NCI-H2196 (cell line): ENCODE data around the gene MMD.
"Not testable (repeated sequence)": the region's sequence is repeated elsewhere in the genome, so short reads cannot be mapped to it uniquely, and the experiment has no call there.

ENCODE experiments used
- DNase-seq: peaks from one replicate; lab custom pipeline; 2025; ENCODE audit not compliant: unreplicated experiment; lab: John Stamatoyannopoulos, UW

The MMD gene, protein sequence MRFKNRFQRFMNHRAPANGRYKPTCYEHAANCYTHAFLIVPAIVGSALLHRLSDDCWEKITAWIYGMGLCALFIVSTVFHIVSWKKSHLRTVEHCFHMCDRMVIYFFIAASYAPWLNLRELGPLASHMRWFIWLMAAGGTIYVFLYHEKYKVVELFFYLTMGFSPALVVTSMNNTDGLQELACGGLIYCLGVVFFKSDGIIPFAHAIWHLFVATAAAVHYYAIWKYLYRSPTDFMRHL

DNA sequence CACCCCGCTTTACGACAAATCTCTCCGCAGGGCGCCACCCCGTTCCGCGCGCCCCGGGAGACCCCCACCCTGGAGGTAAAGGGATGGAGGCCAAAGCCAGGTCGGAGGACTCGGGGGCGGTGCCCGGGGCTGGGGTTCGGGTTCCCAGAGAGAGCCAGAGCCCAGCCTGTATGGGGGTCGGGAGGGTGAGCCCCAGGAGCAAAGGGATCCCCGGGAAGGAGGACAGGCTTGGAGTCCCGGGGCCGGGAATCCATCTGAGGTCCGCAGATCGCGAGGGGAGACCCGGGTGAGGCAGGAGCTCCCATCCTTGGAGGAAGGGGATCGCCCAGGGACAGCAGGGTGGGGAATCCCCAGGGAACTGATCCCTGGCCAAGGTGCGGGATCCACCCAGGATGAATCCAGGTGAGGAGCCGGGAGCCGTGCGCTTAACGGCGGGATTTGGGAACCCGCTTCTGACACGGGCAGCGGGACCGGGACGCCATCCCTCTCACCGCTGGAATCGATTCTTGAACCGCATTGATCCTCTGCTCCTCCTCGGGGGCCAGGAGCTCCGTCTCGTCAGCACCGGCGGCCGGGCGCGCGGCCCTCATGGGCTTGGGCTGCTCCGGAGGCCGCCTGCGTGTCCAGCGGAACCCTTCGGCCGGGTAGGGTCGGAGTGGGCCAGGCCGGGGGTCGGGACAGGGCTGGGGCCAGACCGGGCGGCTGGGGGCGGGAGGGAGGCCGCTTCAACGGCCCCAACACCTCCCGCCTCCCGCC is at the start of gene MMD:
TSS of gene MMD (minus strand) at position 657 of the 756 bp plus-strand sequence. CDS start at position 517, 140 bp downstream.
- DNase-seq, result no peak

- DNase-seq, result no peak
These were observed 45.0 kb upstream of the MMD start for GRCh38 chr17:55466671-55467070.

DNA sequence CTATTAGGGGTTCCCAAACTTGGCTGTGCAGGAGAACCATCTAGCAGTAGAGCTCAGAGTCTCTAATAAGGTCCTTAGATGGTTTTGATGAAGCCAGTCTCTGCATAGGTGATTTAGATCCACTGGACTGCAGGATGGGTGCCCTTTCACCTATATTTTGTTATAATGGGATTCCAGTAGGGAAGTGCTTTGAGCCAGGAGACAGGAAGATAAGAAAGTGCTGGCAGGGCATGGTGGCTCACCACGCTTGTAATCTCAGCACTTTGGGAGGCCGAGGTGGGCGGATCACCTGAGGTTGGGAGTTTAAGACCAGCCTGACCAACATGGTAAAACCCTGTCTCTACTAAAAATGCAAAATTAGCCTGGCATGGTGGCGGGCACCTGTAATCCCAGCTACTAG is 44.1 kb upstream of the MMD start:
- not testable (repeated sequence) for DNase-seq

DNA sequence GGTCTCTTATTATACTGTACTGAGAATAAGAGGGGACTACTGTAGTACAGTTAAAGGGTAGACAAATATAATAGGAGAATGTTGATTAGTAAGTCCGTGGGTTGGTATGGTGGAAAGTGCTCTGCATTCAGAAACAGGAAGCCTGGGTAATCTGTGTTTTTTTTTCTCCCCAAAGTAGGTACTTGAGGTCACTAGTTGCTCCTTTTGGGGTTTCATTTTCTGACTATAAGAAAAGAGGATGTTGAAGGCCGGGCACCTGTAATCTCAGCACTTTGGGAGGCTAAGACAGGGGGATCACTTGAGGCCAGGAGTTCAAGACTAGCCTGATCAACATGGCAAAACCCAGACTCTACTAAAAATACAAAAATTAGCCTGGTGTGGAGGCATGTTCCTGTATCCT is 42.0 kb upstream of the MMD start:
- no peak for DNase-seq

DNA sequence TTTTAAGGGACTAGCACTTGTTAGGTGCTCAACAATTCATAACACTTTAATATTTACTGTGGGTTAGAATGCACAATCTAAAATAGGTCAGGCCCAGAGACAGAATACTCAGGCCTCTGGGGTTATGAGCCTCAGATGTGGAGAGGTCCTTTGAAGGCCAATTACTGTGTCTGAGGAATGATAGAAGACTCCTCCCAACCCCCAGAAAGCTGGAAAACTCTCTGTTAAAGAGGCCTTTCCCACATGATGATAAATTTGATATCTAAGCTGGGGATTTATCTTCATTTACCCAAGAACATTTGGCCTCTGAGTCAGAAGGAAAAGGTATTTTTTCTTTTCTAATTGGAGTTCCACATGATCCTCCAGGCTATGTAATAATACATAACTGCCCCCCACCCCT is 41.1 kb upstream of the MMD start:
- DNase-seq, result no peak

DNA sequence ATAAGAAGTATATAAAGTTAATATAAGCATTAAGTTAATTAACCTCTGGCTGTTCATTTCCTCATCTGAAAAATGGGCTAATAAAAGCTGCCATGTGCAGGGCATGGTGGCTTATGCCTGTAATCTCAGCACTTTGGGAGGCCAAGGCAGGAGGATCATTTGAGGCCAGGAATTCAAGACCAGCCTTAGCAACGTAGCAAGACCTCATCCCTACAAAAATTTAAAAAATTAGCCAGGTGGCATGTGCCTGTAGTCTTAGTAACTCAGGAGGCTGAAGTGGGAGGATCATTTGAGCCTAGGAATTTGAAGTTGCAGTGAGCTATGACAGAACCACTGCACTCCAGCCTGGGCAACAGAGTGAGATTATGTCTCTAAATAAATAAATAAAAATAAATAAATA is 40.6 kb upstream of the MMD start:
- no peak for DNase-seq

DNA sequence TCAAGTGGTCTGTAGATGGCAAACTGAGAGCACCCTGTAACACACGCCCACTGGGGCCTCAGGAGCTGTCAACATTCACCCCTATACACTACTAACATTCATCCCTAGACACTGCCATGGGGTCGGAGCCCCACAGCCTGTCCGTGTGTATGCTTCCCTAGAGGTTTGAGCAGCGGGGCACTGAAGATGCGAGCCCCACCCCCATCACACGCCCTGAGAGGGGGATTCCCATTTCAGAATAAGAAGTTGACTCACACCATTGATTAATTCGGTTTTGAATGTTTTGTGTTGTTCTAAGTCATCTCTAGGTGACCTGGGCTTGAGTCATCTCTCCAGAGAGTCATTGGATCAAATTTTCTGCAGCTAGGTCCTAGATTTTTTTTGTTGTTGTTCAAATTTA is 37.3 kb upstream of the MMD start:
- DNase-seq, result no peak

GRCh38 chr17:55458287-55458900 is 36.8 kb upstream of the MMD start:
- no peak for DNase-seq

GRCh38 chr17:55456307-55457240 is 34.9 kb upstream of the MMD start:
- no peak for DNase-seq

DNA sequence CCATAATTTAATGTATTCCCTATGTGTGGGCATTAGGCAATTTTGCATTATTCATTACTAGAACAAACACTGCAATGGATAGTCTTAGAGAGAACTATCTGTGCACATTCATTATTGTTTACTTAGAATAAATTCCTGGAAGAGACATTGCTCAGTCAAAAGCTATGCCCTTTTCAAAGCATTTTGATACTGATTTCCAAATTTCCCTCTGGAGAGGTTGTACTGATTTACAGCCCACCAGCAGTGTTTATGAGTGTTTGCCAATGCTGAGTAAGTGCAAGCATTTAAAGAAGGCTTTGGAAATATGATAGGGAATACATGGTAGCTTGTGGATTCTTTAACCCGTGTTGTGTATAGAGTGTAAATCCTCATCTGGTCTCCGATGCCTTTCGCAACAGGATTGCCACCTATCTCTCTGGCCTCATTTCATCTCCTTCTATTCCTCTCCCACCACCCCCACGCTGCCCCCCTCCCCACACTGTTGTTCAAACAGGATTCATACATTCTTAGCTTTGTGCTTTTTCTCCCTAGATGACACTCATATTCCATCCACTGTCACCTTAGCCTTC is 33.4 kb upstream of the MMD start:
- no peak for DNase-seq

GRCh38 chr17:55453839-55454557 is 32.4 kb upstream of the MMD start:
- no peak for DNase-seq

DNA sequence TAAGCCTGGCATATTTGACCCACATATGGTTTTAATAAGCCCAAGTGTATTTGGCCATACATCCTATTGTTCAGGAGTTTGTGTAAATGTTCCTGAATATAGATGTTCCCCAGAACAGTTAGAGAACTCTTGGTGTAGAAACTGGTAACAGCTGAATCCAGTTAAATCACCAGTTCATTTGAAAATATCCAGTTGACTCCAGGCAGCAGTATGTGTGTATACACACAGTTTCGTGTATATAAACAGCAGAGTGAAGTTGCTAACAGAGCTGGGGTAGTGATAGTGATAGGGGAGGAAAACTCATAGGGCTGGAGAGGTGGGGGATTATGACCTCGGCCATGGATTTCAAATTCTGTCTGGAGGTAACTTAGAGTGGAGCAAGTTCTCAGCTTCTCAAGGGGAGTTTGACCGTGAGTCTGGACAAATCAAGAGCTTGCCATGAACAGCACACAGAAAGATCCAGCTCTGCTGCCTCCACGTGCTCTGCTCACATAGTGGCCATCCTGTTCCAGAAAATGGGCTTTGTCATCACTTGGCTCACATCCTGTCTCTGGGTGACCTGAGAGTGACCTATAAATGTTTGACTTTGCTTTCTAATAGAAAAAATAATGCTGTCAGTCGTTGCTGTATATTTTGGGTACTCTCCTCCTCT is 30.6 kb upstream of the MMD start:
- DNase-seq, result no peak

GRCh38 chr17:55451758-55452138 is 30.1 kb upstream of the MMD start:
- DNase-seq, result no peak

DNA sequence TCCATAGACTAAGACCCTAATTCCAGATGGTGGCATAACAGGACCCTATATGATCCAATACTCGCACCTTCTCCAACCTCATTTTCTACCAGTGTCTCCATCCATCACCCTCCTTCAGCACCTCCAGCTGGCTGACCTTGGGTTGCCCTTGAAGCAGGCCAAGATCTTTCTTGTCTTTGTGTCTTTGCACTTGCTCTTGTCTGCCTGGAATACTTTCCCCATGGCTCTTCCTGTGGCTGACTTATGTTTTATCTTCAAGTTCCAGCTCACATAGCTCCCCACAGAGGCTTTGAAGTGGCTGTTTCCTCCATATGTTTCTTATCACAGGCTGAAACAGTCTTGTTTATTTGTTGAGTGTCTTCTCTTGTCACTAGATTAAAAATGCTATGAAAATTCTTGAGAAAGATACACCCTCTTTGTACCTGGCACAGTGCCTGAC is 29.6 kb upstream of the MMD start:
- DNase-seq, result no peak

- DNase-seq, result no peak
These were observed 28.7 kb upstream of the MMD start for GRCh38 chr17:55450232-55450825.

- DNase-seq, result peak; percentile 17
These were observed 27.0 kb upstream of the MMD start for GRCh38 chr17:55448681-55449080.

- DNase-seq, result no peak
These were observed 25.1 kb upstream of the MMD start for GRCh38 chr17:55446581-55447205.

DNA sequence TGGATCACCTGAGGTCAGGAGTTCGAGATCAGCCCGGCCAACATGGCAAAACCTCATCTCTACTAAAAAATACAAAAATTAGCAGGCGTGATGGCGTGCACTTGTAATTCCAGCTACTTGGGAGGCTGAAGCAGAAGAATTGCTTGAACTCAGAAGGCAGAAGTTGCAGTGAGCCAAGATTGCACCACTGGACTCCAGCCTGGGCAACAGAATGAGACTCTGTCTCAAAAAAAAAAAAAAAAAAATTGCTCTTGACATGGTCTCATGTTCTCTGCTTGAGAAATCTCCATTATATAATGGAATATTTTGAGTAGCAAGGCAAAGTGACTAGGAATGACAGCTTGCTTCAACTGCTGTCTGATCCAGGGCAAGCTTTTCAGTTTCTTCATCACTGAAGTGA is 24.4 kb upstream of the MMD start:
- not testable (repeated sequence) for DNase-seq
